ENCODE measurements around the gene FNDC3B. TPM values are rescaled to one million over a fixed set of nuclear protein-coding genes. Genes with fewer than 3 reads are reported as not detected.

Gene FNDC3B
- total RNA-seq, 4 donors from 2014 or later = 49.7 to 188 (median 165) TPM

- no peak for DNase-seq
- H3K27me3 ChIP-seq = no peaks in the 10 kb centered on the region
- H3K4me3 ChIP-seq = no peak overlapping the region
- TF ChIP-seq, protein P1, sequence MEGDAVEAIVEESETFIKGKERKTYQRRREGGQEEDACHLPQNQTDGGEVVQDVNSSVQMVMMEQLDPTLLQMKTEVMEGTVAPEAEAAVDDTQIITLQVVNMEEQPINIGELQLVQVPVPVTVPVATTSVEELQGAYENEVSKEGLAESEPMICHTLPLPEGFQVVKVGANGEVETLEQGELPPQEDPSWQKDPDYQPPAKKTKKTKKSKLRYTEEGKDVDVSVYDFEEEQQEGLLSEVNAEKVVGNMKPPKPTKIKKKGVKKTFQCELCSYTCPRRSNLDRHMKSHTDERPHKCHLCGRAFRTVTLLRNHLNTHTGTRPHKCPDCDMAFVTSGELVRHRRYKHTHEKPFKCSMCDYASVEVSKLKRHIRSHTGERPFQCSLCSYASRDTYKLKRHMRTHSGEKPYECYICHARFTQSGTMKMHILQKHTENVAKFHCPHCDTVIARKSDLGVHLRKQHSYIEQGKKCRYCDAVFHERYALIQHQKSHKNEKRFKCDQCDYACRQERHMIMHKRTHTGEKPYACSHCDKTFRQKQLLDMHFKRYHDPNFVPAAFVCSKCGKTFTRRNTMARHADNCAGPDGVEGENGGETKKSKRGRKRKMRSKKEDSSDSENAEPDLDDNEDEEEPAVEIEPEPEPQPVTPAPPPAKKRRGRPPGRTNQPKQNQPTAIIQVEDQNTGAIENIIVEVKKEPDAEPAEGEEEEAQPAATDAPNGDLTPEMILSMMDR (IDR thresholded peaks at IDR 0.05) = no peak
- TF ChIP-seq POLR2A (IDR thresholded peaks at IDR 0.05) = no peak
- H3K4me1 ChIP-seq = no peaks in the 10 kb centered on the region
- no peak overlapping the region for H3K27ac ChIP-seq
- H3K36me3 ChIP-seq = no peaks in the 10 kb centered on the region
- H3K9me3 ChIP-seq = no peaks in the 10 kb centered on the region
- intact Hi-C loops (cut with DNase I; ENCODE audit: low total_unique reads) = no loop called here
Observed at GRCh38 chr3:172244011-172244410, 204.6 kb downstream of the FNDC3B start.

DNA sequence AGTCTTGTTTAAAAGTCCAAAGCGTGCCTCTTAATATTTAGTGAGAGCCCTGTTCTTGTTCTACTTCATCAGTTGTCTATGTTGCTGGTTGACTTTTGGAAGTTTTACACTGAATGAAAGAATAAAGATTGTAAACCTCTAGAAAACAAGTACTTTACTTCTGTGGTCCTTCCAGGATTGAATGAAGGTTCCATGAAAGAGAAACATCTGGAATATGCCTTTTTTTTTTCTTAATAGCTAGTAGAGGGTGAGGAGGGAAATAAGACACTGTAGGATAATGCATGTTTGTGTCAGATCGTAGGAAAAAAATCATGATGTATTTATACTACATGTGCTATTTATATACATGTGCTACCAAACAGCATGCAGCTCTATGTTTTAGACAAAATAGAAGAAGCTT, 205.9 kb downstream of the FNDC3B start:
- TF ChIP-seq, protein P1 (IDR thresholded peaks at IDR 0.05) = no peak
- H3K4me1 ChIP-seq = peaks cover 0 to 3% of the 10 kb centered on the region in 2 donors
- H3K4me3 ChIP-seq = no peak overlapping the region
- no peaks in the 10 kb centered on the region for H3K36me3 ChIP-seq
- no peaks in the 10 kb centered on the region for H3K27me3 ChIP-seq
- intact Hi-C loops (cut with DNase I; ENCODE audit: low total_unique reads) = no loop called here
- DNase-seq = no peak
- H3K9me3 ChIP-seq = no peaks in the 10 kb centered on the region
- no peak overlapping the region for H3K27ac ChIP-seq

GRCh38 chr3:172246107-172246844, 206.9 kb downstream of the FNDC3B start:
- H3K4me3 ChIP-seq = no peak overlapping the region
- no peak for DNase-seq
- H3K9me3 ChIP-seq = no peaks in the 10 kb centered on the region
- no peaks in the 10 kb centered on the region for H3K27me3 ChIP-seq
- H3K27ac ChIP-seq = no peak overlapping the region
- peaks cover 0 to 3% of the 10 kb centered on the region in 2 donors for H3K4me1 ChIP-seq
- H3K36me3 ChIP-seq = no peaks in the 10 kb centered on the region
- intact Hi-C loops (cut with DNase I; ENCODE audit: low total_unique reads) = no loop called here
- no peak for TF ChIP-seq POLR2A (IDR thresholded peaks at IDR 0.05)
- TF ChIP-seq, protein P1 (IDR thresholded peaks at IDR 0.05) = no peak

GRCh38 chr3:172247525-172248274, 208.3 kb downstream of the FNDC3B start:
- Histone ChIP-seq H3K9me3 (no peaks in the 10 kb centered on the region), H3K36me3 (no peaks in the 10 kb centered on the region), H3K4me1 (peaks cover 0 to 3% of the 10 kb centered on the region in 2 donors), H3K4me3 (no peak overlapping the region), H3K27ac (no peak overlapping the region), H3K27me3 (no peaks in the 10 kb centered on the region)
- no peak for TF ChIP-seq POLR2A (IDR thresholded peaks at IDR 0.05)
- TF ChIP-seq, protein P1 (IDR thresholded peaks at IDR 0.05) = no peak
- intact Hi-C loops (cut with DNase I; ENCODE audit: low total_unique reads) = no loop called here
- no peak for DNase-seq

- Histone ChIP-seq H3K27ac (no peak overlapping the region), H3K36me3 (no peaks in the 10 kb centered on the region), H3K9me3 (no peaks in the 10 kb centered on the region), H3K4me3 (no peak overlapping the region), H3K4me1 (peaks cover 0 to 3% of the 10 kb centered on the region in 2 donors), H3K27me3 (no peaks in the 10 kb centered on the region)
- no peak for TF ChIP-seq POLR2A (IDR thresholded peaks at IDR 0.05)
- TF ChIP-seq, protein P1 (IDR thresholded peaks at IDR 0.05) = no peak
- intact Hi-C loops (cut with DNase I; ENCODE audit: low total_unique reads) = no loop called here
- no peak for DNase-seq
Observed at GRCh38 chr3:172249039-172249438, 209.7 kb downstream of the FNDC3B start.
